CD1c-positive myeloid dendritic cell (primary cell): ENCODE measurements around the gene NUDT22.
A peak's percentile ranks its signal among the peaks of the same experiment; 100 is the strongest.

Experiments used
- DNase-seq: peaks from one replicate; pipeline ENCODE4 v3.0.0-alpha.2; 2016; ENCODE audit errors: extremely low spot score

The NUDT22 gene, protein sequence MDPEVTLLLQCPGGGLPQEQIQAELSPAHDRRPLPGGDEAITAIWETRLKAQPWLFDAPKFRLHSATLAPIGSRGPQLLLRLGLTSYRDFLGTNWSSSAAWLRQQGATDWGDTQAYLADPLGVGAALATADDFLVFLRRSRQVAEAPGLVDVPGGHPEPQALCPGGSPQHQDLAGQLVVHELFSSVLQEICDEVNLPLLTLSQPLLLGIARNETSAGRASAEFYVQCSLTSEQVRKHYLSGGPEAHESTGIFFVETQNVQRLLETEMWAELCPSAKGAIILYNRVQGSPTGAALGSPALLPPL

GRCh38 chr11:64225608-64226506, at the start of gene NUDT22, which contains the start of gene TRPT1:
TSS of gene NUDT22 (plus strand) at chr11:64226274. CDS start at chr11:64226653, 379 bp downstream.
TSS of gene TRPT1 (minus strand) at chr11:64226186. CDS start at chr11:64225860, 326 bp downstream.
- peak; percentile 96 for DNase-seq

- DNase-seq: no peak
Measured at GRCh38 chr11:64176751-64177150, 49.3 kb upstream of the NUDT22 start.

GRCh38 chr11:64178203-64178602, 47.9 kb upstream of the NUDT22 start:
- peak; percentile 38 for DNase-seq

GRCh38 chr11:64178951-64179639, 47.0 kb upstream of the NUDT22 start:
- no peak for DNase-seq

- DNase-seq: no peak
Measured at GRCh38 chr11:64180891-64181290, 45.2 kb upstream of the NUDT22 start.

GRCh38 chr11:64181506-64182411, 44.3 kb upstream of the NUDT22 start:
- peak; percentile 88 for DNase-seq

- no peak for DNase-seq
Measured at GRCh38 chr11:64183890-64184289, 42.2 kb upstream of the NUDT22 start.

GRCh38 chr11:64185175-64185692, 40.8 kb upstream of the NUDT22 start:
- DNase-seq: peak; percentile 83

DNA sequence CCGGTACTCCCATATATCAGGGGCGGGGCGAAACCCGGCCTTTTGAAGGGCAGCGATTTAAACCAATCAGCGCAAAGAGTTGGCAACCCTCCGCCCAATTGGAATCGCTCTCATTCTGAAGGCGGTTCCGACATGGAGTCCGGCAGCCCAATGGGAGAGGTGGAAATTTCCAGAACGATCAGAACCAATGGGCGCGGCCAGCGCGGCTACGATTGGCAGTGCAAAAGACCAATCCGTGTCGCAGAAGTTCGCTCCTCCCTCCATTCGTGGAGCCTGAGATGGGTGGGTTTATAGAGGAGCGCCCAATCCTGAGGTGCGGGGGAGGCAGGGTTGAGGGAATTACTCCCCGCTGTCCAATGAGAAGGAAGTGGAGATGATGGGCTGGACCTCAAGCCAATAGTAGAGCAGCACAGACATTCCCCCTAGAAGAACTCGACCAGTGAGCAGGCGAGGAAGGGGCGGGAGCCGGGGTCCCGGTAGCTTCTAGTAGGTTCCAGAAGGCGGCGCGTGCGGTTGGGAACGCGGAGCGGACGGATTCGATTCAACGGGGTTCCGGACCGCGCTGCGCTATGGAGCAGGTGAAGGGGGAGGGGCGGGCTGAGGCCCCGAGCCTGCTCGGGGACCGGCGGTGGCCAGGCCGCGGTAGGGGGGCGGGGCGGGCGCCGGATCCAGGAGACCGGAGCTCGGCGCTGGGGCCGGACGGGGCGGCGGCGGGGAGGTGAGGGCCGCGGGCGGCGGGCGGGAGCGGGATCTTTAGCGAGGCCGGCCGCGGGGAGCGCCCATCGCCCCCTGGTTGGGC, 40.2 kb upstream of the NUDT22 start, which contains the start of gene STIP1:
TSS of gene STIP1 (plus strand) at position 479 of the 799 bp plus-strand sequence. CDS start at position 570, 91 bp downstream.
- peak; percentile 100 for DNase-seq

DNA sequence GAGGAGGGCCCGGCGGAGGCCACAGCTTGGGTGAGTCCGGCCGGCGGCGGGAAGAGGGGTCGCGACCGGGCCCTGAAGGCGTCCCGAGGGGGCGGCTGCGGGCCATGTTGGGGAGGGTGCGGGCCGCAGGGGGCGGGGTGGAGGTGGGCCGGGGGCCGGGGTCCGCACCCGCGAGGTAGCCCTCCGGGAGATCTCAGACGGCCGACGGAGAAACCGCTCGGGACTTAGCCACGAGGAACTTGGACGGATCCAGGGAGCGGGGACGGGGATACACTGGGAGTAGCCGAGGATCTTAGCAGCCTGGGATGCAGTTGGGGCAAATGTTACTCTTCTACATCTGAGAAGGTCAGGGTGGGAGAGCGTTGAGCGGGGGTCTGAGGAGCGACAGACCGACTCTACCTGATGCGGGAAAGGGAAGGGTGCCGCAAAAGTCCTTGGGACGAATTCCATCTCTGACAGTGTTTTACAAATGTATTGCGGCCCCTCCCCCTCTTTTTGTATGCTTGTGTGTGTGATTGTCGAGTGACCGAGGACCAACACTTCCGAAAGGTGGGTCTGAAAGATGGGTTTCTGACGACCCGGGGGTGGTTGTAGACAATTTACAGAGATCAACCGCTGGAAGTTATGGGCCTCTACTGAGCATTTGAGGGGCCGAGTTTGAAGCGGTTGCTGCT, 39.4 kb upstream of the NUDT22 start:
- DNase-seq: no peak

DNA sequence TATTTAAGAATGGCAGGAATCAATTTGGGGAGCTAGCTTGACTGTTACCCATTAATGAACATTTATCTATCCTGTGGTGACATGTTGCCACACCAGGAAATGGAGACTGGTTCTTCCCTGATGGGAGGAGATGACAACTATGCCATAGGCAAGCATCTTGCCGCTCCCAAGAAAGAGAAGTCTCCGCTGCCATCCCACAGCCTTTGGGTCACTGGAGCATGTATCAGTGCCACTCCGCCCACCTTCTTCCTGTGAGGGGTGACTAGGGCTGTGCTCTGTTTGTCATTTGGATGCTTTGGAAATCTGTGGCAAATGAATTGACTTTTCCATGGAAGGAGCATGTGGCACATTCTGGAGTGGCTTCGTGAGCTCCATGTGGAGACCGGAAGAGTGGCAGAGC, 33.6 kb upstream of the NUDT22 start:
- DNase-seq: peak; percentile 85

DNA sequence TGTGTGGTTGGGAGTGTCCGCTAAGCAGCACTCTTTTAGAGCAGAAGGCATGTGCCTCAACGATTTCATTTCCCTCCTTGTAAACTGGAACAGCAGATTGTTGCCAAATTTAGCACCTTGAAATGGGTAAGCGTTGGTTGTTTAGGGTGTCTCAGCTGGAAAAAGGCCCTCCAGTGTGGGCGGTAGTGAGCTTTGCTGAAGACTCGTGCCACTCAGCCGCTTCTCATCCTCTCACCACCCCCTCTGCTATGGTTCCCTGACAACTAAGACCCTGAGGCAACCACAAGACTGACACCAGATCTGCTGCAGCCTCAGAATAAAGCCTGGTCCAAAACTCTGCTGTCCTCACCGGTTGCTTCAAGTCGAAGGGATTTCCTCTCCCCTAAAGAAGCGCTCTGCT, 29.4 kb upstream of the NUDT22 start:
- DNase-seq: peak; percentile 66

DNA sequence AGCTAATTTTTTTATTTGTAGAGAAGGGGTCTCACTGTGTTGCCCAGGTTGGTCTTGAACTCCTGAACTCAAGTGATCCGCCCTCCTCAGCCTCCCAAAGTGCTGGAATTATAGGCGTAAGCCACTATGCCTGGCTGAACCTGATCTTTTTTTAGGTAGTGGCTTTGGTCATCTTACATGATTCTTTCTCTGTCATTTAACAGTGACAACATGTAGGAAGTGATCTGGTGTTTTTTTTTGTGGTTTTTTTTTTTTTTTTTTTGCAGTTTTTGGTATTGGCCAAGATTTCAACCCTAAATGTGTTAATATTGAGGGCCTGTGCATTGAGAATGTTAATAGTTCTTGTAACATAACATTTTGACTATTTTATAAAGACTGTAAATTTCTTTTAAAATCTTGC, 27.6 kb upstream of the NUDT22 start:
- DNase-seq: no peak

DNA sequence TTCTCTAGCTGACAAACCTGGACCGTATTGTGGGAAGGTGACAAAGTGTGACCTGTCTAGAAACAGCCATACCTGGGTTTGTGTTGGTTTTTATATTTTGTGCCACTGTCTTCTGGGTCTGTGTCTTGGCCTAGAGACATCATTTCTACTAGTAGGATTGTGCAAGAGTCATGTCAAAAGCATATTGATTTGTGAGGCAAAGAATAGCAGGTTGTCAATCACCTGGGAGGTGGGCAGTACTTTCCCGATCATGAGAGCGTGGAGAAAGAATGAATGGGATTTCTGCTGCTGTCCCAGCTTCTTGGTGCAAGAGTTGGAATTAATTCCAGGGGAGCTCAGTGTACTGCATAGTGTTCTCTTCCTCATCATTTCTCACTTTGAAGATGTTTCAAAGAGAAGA, 24.5 kb upstream of the NUDT22 start:
- DNase-seq: no peak

DNA sequence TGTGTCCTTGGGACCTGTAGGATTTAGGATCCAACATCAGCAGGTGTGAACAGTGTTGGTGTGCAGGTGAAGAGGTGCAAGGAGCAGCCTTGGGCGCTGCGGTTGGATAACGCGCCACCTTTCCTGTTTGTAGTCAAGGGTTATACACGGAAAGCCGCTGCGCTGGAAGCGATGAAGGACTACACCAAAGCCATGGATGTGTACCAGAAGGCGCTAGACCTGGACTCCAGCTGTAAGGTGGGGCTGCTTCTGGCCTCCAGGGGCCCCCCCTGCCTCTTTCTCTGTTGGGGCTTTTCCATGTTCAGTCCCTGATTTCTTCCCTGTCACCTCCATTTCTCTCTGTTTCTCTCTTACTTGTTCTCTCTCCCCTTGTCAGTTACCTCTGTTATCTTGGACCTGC, 23.1 kb upstream of the NUDT22 start:
- DNase-seq: no peak

DNA sequence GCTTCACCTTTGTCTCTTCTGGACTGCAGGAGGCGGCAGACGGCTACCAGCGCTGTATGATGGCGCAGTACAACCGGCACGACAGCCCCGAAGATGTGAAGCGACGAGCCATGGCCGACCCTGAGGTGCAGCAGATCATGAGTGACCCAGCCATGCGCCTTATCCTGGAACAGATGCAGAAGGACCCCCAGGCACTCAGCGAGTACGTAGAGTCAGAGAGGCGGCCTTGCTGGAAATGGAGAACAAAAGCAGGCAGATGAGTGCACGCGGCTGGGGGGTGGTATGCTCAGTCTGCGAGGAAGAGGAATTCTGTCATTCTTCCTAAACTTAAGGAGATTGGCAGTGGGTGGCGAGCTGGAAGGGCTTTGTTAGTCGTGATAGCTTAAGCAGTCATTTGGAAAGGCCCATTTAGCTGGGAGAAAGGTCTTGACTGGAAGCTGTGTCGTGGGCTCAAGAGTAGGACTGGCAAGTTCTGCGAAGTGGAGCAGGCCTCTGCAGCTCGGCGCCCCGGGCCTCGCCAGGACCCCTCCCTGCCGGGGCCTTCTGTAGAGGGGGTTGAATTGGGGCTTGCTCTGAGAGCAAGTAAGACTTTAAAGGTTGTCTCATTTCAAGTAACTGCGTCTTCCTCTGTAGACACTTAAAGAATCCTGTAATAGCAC, 22.5 kb upstream of the NUDT22 start:
- DNase-seq: no peak

- no peak for DNase-seq
Measured at GRCh38 chr11:64204080-64204440, 22.0 kb upstream of the NUDT22 start.

GRCh38 chr11:64204464-64204989, 21.5 kb upstream of the NUDT22 start:
- peak; percentile 94 for DNase-seq
